HG03196 (cell line): Measurements from ENCODE around the gene ADGRL3.

Source experiments
- ATAC-seq: cut with Tn5 transposase; IDR thresholded peaks from one replicate; pipeline ENCODE4 v1.9.1; 2021; ENCODE audit not compliant: unreplicated experiment

The ADGRL3 gene

DNA sequence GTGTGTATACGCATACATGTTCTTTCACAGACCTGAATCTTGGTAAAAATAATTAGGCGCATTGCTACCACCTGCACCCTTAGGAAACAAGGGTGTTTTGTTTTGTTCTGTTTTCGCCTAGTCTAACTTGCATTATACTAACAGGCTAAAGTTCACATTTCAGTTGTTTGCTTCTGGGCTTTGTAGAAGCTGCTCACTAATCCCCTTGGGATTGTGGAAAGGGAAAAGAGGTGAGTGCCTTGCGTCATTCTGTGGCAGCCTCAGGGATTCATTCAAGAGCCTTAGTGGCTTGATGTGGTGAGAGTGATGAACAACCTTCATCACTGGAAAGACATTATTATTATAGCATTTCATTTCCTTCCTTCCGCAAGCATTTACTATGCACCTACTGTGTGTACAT is 331.1 kb downstream of the ADGRL3 start:
- ATAC-seq, result no peak

DNA sequence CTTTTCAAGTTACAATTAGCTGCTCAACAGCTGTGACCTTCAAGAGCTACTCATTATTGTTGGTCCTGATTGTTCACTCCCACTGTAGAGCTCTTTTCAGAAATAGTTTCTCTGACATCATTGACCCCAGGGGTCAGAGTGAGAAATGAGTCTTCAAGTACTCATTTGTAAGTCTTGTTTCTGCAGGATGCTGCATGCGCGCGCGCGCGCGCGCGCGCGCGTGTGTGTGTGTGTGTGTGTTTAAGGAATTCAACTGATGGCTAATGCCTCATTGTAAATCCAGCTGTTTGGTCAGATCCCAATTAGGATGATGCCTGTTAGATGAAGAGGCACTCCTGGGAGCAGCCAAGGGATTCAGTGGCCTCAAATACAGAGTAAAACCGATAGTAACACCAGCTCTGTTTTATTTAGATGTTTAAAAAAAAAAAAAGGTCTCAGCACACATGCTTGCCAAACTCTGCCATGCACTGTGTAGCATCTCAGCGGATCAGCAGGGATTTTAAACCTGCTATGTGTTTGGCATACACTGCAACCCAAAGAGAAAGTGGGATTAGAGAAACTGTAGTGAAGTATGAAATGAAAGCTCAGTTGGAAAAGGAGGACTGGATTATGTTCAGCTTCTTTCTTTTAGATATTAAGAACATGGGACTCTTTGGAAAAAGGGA is 332.3 kb downstream of the ADGRL3 start:
- no peak for ATAC-seq

DNA sequence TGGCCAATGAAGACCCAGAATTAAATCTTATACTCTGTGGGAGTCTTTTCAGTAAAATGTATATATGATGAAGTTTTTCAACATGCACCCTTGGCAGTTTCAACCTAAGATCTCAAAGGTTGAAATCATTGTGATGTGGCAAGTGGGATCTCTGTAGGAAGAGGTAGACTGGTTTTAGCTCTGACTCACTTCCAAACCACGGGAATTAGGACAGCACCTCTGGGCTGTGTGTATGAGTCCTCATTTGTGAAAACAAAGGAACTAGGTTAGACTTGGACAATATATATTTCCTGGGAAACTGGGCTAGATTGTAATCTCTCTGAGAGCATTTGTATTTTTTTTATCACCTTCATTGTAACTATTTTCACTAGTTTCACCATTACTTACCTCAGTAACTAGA is 333.0 kb downstream of the ADGRL3 start:
- no peak for ATAC-seq

DNA sequence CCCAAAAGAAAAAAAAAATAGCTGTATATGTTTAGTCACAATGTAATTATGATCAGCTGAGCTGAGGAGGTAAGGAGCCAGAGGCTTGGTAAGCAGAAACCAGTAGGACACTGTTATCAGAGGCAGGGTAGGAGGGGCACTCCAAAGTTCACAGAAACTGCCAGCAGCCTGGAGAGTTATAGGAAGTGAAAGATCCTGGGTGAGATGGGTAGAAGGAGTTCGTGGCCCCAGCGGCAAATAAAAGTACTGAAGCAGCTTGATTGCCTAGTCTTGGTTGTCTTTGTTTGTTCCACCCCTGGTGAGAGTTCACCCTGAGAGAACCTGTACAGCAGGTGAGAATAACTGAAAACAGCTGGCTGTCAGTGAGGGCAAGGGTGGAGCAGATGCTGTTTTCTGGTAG is 340.8 kb downstream of the ADGRL3 start:
- ATAC-seq, result no peak

DNA sequence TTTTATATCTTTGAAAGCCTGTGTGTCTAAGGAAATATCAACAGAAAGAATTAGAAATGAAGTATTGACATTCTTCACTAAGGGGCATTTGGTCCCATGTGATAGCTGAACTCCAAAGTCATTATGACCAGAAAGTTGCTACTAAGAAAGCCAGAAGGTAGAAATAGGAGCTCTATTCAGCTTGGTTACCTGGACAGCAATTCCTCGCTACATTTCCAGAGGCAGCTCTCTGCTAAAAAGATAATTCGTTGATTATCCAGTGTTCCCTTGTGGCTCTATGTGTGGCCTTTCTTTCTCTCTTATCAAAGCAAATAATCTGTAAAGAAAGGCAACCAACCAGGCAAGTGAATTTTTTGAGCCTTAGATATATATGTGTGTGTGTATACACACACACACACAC is 341.3 kb downstream of the ADGRL3 start:
- no peak for ATAC-seq

DNA sequence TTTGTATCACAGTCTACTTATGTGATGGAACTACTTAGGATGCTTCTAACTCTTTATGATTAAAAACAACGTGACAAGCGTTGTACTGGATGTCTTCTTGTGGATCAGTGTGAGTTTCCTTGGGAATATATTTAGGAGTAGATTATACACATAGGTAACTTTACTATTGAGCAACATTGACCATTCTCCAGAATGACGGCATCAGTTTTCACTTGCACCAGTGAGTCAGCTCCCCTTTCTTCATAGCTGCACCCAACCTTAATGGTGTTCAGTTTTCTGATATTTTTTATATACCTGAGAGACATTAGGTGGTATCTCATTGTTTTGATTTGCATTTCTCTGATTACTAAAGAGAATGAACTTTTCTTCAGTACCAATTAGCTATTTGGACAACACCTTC is 343.9 kb downstream of the ADGRL3 start:
- no peak for ATAC-seq

DNA sequence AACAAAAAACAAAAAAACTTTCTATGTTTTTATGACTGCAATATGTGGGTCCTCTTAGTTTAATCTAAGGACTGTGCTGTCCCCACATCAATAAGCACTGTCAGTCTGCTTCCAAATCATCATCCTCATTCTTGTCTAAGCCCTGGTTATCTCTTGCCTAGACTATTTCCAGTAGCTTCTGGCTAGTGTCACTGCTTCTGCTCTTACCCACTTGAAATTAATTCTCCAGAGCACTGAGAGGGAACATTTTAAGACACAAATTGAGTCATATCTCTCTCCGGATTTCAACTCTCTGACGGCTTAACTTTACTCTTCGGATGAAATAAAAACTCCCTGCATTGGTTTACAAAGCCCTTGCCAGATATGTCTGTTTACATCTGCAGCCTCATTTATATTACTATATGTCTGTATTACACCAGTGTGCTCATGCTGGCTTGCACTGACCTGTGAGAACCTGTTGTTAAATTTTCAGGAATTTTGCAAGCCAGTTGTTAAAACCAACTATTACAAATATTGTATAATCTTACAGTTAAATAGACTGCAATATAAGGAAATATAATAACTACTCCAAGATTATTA is 345.9 kb downstream of the ADGRL3 start:
- no peak for ATAC-seq

DNA sequence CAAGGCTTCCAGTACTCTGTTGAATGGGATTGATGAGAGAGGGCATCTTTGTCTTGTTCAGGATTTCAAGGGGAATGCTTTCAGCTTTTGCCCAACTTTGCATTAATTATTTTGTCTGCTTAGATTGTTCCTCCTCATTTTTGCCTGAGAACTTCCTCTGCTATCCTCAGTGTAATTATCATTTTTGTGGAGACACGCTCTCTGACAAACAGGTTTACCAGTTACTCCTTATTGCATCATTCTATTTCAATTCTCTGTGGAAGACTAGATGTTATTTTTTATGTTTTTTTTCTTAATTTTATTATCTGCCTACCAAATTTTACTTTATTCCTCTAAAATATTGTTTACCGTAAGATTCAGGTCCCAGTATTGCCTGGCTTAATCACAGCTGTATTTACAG is 349.2 kb downstream of the ADGRL3 start:
- ATAC-seq, result no peak

DNA sequence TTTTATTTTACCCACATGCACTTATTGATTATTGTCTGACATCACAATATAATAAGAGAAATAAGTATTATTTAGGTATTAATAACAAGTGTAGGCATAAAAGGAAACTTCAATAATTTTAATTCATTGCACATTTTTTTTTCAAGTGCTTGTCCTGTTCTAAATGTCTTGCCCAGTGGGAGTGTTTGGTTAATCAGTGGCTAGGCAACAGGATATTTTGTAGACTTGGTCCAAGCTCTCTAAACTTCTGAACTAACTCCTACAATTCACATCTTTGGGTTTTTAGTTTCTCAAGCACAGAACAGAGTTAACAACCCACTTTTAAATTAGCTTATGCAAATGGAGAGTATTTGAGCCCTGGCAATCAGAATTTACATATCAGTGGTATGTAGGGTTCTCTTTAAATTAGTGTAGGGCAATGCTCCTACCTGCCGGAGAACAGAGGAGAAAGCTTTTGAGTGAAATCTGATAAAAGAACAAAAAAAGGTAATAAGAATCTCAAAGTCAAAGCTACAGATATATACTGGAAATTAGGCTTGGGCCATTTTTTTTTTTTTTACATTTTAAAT is 353.5 kb downstream of the ADGRL3 start:
- ATAC-seq, result no peak

DNA sequence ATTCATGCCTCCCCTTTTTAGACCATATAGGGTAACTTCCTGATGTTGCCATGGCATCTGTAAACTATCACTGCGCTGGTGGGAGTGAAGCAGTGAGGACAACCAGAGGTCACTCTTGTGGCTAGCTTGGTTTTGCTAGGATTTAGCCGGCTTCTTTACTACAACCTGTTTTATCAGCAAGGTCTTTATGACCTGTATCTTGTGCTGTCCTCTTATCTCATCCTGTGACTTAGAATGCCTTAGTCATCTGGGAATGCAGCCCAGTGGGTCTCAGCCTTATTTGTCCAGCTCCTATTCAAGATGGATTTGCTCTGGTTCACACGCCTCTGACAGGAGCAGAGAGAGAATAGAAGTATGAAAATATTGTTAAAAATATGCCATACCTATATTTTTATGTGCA is 355.7 kb downstream of the ADGRL3 start:
- ATAC-seq, result no peak

DNA sequence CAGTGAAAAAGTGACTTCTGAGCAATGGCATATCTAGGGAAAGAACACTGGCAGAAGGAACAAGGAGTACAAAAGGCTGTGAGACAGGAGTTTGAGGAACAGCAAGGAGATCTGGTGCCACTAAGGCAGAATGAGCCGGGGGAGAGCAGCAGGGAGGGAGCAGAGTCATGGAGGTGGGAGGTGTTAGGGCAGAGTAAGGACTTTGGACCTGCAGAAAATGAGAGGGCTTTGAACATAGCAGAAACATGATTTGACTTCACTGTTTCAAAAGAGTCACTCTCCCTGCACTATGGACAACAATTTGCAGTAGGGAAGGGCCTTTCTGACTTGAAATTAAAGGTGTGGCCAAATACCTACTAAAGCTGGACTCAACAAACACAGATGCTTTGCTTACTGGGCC is 356.2 kb downstream of the ADGRL3 start:
- no peak for ATAC-seq

DNA sequence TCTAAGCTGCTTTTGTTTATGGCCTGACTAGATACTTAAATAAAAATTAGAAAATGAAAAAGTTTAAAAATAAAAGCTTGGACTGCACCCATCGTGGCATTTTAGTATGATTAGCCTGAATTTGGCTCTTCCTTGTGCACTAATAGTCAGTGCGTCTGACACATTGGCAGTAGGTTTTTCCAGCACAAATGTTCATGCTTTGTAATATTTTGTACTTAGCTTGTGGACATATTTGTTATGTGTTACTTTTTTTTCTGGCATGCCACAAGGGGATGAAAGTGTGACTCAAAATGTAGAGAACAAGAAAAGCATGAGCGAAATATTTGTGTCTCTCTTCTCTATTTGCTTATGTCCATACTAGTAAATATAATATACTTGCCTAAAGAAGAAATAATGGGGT is 359.3 kb downstream of the ADGRL3 start:
- no peak for ATAC-seq

DNA sequence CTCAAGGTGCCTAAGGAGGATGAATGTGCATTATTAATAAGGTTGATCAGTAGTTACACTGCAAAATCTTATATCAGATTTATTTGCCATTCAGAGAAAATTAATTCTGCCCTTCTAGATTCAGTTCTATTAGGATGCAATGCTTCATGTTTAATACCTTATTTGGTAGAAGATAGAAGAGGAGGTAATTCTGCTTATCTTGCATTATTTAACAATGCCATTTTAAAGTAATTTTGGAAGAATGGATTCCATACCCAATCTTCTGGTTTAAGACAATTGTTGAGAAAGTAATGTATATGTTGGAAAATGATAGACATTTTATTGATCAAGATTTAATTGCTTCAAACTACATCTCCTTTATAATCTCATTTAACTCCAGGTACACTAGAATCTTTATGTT is 360.9 kb downstream of the ADGRL3 start:
- ATAC-seq, result no peak

DNA sequence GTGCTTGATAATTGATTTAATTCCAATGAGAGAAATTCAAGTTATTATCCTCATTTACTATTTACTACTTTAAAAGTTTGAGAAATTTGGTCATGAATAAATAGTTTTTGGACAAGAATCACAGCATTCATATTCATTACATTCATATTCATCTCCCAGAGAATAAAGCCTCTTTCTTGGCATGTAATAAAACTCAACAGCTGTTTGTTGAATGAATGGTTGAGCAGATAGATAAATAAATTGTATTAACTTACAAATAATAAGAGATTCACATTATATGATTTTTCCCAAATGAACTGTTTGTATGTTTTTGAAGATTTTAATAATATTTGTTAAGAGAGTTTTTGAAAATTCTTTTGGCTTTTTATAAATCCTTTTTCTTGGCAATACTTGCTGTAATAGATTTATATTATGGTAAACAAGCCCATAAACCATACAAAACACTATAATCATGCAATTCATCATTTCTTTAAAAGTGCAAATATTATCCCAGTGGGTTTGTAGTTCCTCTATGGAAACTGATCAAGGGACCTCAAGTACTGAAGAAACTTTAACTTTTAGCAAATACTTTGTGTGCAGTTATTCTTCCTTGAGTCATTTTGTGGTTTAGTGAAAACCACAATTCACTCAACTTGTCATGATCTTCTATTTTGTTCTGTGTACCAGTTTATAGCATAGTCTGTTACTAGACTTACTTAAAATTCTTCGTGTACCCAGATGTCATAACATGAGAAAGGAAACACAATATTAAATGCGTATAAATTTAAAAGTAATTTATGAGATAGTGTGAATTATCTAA is 371.8 kb downstream of the ADGRL3 start:
- ATAC-seq, result no peak

DNA sequence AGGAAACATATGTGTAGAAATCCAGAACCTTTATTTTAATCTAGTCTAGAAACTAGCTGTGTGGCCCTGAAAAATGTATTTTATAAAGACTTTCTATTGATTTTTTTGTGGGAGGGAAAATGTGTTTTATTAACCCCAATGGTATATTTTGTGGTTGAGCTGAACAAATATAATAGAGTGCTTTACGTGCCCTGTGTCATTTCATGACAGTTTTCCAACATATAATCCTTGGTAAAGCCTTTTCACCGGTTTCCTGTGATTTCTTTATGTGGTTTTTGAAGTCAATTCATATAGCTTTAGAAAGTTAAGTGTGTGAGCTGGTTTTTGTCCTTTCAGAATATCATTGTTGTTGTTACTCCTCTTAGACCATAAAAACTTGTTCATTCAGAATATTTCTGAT is 375.7 kb downstream of the ADGRL3 start:
- no peak for ATAC-seq

DNA sequence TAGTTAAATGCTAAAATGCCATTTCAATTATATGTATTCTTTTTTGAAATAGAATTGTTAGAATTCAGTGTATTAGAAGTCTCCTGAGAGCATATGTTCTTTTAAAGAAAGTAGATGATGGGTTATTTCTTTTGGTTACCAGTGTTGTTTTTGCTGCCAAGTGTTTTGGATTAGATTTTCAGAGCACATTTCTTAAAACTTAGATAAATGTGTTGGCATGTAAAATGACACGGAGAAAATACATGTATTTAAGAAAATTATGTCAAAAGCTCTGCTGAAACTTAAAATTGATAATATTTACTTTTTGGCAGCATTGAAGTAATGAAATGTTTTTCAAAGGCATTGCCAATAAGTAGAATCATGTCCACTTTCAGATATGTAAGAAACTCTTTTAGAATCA is 379.7 kb downstream of the ADGRL3 start:
- no peak for ATAC-seq

DNA sequence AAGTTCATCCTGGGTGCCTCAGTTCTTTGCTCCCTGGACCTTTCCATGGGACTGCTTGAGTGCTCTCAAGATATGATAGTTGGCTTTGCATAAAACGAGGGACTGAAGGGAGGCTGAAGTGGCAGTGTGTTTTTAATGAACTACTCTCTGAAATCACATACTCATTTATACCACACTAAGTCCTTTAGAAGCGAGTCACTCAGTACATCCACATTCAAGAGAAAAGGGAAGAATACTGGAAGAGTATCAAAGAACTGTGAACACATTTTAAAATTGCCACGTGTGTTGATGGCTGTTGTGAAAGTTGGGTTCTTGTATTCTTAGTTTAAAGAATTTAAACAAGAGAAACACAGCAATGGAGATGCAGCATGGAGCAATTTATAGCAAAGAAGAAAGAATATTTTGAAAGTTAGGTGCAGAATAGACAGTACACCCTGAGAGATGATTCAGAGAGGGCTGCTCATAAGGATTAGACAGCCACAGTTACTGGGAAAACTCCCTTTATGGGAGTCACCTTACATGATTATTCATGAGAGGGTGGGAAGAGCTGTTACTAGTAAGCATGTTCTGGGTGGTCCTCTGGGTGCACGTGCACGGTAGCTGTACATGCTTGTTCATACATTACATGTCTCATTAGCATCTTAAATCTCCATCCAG is 380.7 kb downstream of the ADGRL3 start:
- ATAC-seq, result no peak

DNA sequence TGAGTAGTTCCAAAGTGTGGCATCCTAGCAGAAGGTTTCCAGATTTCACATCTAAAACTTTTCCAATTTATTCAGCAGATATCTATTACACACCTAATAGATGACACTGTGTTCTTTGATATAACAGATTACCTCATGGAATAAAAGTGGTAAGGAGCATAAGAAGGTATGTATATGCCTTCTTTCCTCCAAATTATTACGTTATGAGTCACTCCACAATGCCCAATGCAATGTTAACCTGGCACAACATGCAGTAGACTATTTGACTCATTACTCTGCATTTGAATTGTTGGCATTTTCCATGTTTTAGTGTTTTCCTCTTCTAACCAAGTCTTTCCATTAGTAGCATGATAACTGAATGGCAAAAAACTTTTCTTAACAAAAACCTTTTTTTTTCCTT is 383.6 kb downstream of the ADGRL3 start:
- ATAC-seq, result no peak

DNA sequence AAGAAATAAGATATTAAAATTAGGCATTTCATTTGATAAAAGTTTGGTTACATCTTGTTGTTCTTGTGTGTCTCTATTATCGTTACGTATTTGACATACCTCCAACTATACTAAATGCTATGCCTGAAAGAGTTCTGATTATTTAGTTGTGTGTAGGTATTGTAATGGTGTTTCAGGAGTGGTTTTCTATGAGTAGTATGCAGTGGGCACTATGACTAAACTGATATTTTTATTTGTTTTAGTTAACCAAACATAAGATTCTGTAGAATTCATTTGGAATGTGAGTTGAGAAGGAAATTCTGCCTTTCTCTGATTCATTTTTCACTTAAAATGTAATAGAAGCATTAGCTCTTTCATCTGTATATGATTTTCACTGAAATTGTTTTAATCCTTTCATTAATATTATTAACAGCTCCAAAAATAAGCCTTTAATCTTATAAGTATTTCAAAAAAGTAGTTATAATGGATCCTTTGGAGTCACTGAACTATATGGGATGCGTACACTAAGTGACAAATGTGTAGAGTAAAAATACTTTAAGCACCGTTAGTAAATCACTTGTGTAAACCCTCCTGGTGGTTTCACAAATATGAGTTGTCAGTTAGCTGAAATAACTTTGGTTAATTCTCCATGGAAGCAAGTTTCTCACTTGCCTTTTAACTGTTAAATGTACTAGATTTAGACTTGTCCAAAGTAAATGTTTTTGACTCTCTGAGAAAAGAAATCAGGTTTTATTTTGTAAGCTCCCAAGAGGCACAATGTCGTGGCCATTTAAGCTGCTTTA is 388.7 kb downstream of the ADGRL3 start:
- ATAC-seq, result no peak

DNA sequence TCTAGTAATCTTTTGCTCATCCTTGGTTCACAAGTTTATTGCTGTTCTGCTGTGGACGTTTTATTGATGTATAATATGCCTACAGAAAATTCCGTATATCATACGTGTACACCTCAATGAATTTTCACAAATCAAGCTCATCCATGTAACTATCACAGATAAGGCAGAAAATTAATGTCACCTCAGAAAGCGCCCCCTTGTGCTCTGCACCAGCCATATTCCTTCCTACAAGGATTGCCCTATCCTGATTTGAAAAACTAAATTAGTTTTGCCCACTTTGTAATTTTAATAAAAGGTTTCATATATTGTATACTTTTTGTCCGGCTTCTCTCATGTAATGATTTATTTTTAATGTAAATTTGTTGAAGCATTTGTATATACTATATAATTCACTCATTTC is 390.8 kb downstream of the ADGRL3 start:
- no peak for ATAC-seq
